Measurements from ENCODE around the gene SLC5A1. TPM values are rescaled to one million over a fixed set of nuclear protein-coding genes. Genes with fewer than 3 reads are reported as not detected.

SLC5A1 gene
- total and polyA plus RNA-seq, 2 experiments from 2014 or later = 0.03 TPM; not detected in 1

GRCh38 chr22:32083000-32083399, 39.9 kb downstream of the SLC5A1 start:
- Histone ChIP-seq H2AFZ (no peak overlapping the region), H3K36me3 (ENCODE audit: insufficient read depth) (no peaks in the 10 kb centered on the region), H3K4me1 (ENCODE audit: insufficient read depth) (no peaks in the 10 kb centered on the region), H3K27ac (ENCODE audit: low read depth) (no peak overlapping the region), H3K4me2 (no peak overlapping the region), H4K20me1 (replicated peaks; ENCODE audit: insufficient read depth) (no peaks in the 10 kb centered on the region), H3K9me2 (ENCODE audit: insufficient read depth) (no peaks in the 10 kb centered on the region), H3K79me2 (replicated peaks; ENCODE audit: insufficient read depth) (no peaks in the 10 kb centered on the region), H3K4me3 (no peak overlapping the region), H3F3A (replicated peaks; ENCODE audit: low read depth) (no peaks in the 10 kb centered on the region), H3K27me3 (ENCODE audit: insufficient read depth) (no peaks in the 10 kb centered on the region)
- ATAC-seq (no peak), DNase-seq (ENCODE audit: low spot score) (no peak)
- H3K4me3 Mint-ChIP-seq = no peak overlapping the region
- peaks cover 6% of the 10 kb centered on the region; the same call in 2 of the 3 replicates for H3K4me1 Mint-ChIP-seq
- H3K36me3 Mint-ChIP-seq (ENCODE audit: low read depth) = no peaks in the 10 kb centered on the region
- peaks cover 3% of the 10 kb centered on the region for H3K27me3 Mint-ChIP-seq (ENCODE audit: insufficient read depth, low read depth, poor library complexity)
- H3K27ac Mint-ChIP-seq = no peak overlapping the region
- TF ChIP-seq ZNF114 (CRISPR knock-in tag; IDR thresholded peaks at IDR 0.05) = no peak
- TF ChIP-seq ETS1 (IDR thresholded peaks at IDR 0.05) = no peak
- no peak for TF ChIP-seq STAT1 (IDR thresholded peaks at IDR 0.05; ENCODE audit: unreplicated experiment)
- TF ChIP-seq EZH2phosphoT487 (IDR thresholded peaks at IDR 0.05; ENCODE audit: unreplicated experiment) = no peak
- TF ChIP-seq REST (IDR thresholded peaks at IDR 0.05; ENCODE audit: unreplicated experiment) = no peak
- no peak for TF ChIP-seq CREB1 (CRISPR knock-in tag; IDR thresholded peaks at IDR 0.05; ENCODE audit: low read depth)
- no peak for TF ChIP-seq NANOG (IDR thresholded peaks at IDR 0.05; ENCODE audit: borderline replicate concordance)
- TF ChIP-seq JUNB (IDR thresholded peaks at IDR 0.05; ENCODE audit: unreplicated experiment) = no peak
- TF ChIP-seq POLR2AphosphoS5 (IDR thresholded peaks at IDR 0.05; ENCODE audit: low read depth) = no peak
- no peak for TF ChIP-seq EZH2 (IDR thresholded peaks at IDR 0.05; ENCODE audit: low read depth, unreplicated experiment)
- H3K9me3 Mint-ChIP-seq = no peaks in the 10 kb centered on the region

GRCh38 chr22:32083814-32084213, 40.8 kb downstream of the SLC5A1 start:
- no peak overlapping the region for H3K27ac Mint-ChIP-seq
- H4K20me1 ChIP-seq (replicated peaks; ENCODE audit: insufficient read depth) = no peaks in the 10 kb centered on the region
- no peaks in the 10 kb centered on the region for H3K9me2 ChIP-seq (ENCODE audit: insufficient read depth)
- no peak overlapping the region for H3K27ac ChIP-seq (ENCODE audit: low read depth)
- H3K4me2 ChIP-seq = no peak overlapping the region
- no peaks in the 10 kb centered on the region for H3K79me2 ChIP-seq (replicated peaks; ENCODE audit: insufficient read depth)
- no peak overlapping the region for H3K4me3 Mint-ChIP-seq
- no peaks in the 10 kb centered on the region for H3K36me3 ChIP-seq (ENCODE audit: insufficient read depth)
- peaks cover 6% of the 10 kb centered on the region; the same call in 2 of the 3 replicates for H3K4me1 Mint-ChIP-seq
- no peak overlapping the region for H3K4me3 ChIP-seq
- H3K36me3 Mint-ChIP-seq (ENCODE audit: low read depth) = no peaks in the 10 kb centered on the region
- 0 out of 2 replicates have a peak, but pooled peaks cover 2% of the 10 kb centered on the region for H3K27me3 ChIP-seq (ENCODE audit: insufficient read depth)
- H3K27me3 Mint-ChIP-seq (ENCODE audit: insufficient read depth, low read depth, poor library complexity) = peaks cover 3% of the 10 kb centered on the region
- H2AFZ ChIP-seq = no peak overlapping the region
- no peaks in the 10 kb centered on the region for H3K9me3 Mint-ChIP-seq
- no peaks in the 10 kb centered on the region for H3K4me1 ChIP-seq (ENCODE audit: insufficient read depth)
- ATAC-seq (no peak), DNase-seq (ENCODE audit: low spot score) (no peak)
- H3F3A ChIP-seq (replicated peaks; ENCODE audit: low read depth) = no peaks in the 10 kb centered on the region
- no peak for TF ChIP-seq REST (IDR thresholded peaks at IDR 0.05; ENCODE audit: unreplicated experiment)
- TF ChIP-seq CREB1 (CRISPR knock-in tag; IDR thresholded peaks at IDR 0.05; ENCODE audit: low read depth) = no peak

Measured in GM23338 (cell line).